ENCODE data around the gene ALX4.

The ALX4 gene

DNA sequence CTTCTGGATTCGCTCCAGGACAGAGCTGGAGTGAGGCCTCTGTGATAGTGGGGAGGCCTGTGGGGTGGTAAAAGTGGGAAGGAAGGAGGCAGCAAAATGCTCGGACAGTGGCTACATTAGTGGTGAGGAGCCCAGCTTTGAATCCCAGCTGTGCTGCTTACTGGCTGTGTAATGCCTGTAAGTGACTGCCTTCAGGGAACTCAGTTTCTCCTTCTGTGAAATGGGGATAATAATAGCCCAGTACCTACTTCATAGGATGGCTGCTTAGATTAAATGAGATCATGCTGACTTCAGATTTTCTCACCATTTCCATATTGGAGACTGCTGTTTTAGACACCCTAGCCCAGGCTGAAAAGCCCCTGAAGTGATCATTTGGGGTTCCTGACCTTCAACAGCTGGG, 8.4 kb upstream of the ALX4 start:
- no peaks in the 10 kb centered on the region for H3K36me3 ChIP-seq (ENCODE audit: control insufficient read depth, insufficient read depth, low read length)
- H3K9me3 ChIP-seq (ENCODE audit: control insufficient read depth, low read length) = no peaks in the 10 kb centered on the region
- H3K4me3 ChIP-seq (ENCODE audit: insufficient read depth, low read depth, low read length) = no peak overlapping the region
- 18 to 26% methylated on average over 2 of the region's 2 CpGs for WGBS, 2 experiments
- peaks cover 28% of the 10 kb centered on the region for H3K4me1 ChIP-seq (ENCODE audit: control insufficient read depth, insufficient read depth, low read length)
- peaks cover 100% of the 10 kb centered on the region for H3K27me3 ChIP-seq (ENCODE audit: control insufficient read depth, insufficient read depth, low read length, poor library complexity, severe bottlenecking)
- H3K27ac ChIP-seq (ENCODE audit: insufficient read depth, low read depth, low read length, poor library complexity, severe bottlenecking) = no peak overlapping the region

DNA sequence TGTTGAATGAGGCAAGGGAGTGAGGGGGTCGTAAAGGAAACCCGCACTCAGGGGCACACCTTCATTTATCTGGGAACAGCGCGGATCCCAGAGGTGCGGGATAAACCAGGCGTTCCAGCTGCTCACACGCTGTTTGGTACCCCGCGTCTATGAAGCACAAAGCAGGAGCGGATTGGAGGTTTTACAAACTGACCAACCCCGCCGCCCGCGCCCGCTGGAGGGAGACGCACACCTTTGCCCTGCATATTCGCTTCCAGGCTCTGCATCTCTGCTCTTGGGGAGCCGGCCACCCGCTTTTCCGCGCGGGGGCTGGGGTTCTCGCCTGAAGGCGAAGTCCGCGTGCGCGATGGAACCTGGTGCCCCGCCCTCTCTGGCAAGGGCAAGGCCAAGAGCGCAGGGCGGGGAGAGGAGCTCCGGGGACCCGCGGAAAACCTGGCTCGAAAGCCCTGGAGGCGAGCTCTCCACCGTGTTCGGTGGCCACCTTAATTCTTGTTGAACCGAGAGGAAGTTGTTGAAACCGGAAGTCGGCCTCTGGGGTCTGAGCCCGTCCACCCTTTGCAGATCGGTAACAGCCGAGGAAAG, 6.8 kb upstream of the ALX4 start:
- peaks cover 28% of the 10 kb centered on the region for H3K4me1 ChIP-seq (ENCODE audit: control insufficient read depth, insufficient read depth, low read length)
- H3K4me3 ChIP-seq (ENCODE audit: insufficient read depth, low read depth, low read length) = peak overlapping the region; percentile 27
- 1 to 2% methylated on average over 44 of the region's 44 CpGs for WGBS, 2 experiments

DNA sequence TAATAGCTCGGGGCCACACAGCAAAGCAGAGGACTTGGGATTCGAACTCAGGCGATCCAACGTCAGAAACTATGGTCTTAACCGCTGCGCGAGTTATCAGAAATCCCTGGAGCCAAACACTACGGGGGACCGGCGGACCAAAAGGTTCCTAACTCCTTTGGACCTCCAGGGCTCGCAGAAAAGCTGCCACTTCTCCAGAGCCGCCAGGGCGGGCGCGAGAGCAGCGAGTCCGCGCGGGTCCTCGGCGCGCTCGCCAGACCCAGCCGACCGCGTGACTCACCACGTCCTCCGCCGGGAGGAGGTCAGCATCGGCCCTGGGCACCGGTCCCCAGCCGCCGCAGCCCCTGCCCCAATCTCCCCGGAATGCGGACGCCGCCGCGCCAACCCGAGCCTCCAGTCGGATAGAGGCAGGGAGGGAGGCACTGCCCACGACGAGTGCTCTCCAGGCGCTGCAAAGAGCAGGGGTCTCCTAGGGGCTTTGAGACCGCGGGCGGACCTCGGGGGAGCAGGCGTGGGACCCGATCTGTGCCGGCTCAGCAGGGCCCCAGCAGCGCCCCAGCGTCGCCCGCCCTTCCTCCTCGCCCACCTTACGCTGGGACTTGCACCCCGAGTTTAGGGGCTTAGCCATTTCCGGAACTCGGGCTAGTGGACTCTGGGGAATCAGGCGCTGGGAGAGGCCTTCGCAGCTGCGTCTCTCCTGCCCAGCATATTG, 6.2 kb upstream of the ALX4 start:
- no peak overlapping the region for H3K27ac ChIP-seq (ENCODE audit: insufficient read depth, low read depth, low read length, poor library complexity, severe bottlenecking)
- peak overlapping the region; percentile 27 for H3K4me3 ChIP-seq (ENCODE audit: insufficient read depth, low read depth, low read length)
- peaks cover 30% of the 10 kb centered on the region for H3K4me1 ChIP-seq (ENCODE audit: control insufficient read depth, insufficient read depth, low read length)
- WGBS, 2 experiments = 2% methylated on average over 63 of the region's 63 CpGs
- H3K36me3 ChIP-seq (ENCODE audit: control insufficient read depth, insufficient read depth, low read length) = no peaks in the 10 kb centered on the region
- no peaks in the 10 kb centered on the region for H3K9me3 ChIP-seq (ENCODE audit: control insufficient read depth, low read length)
- peaks cover 100% of the 10 kb centered on the region for H3K27me3 ChIP-seq (ENCODE audit: control insufficient read depth, insufficient read depth, low read length, poor library complexity, severe bottlenecking)

More for the DNA sequence above, 6.8 kb upstream of the ALX4 start:
- no peaks in the 10 kb centered on the region for H3K36me3 ChIP-seq (ENCODE audit: control insufficient read depth, insufficient read depth, low read length)
- H3K27ac ChIP-seq (ENCODE audit: insufficient read depth, low read depth, low read length, poor library complexity, severe bottlenecking) = no peak overlapping the region
- H3K27me3 ChIP-seq (ENCODE audit: control insufficient read depth, insufficient read depth, low read length, poor library complexity, severe bottlenecking) = peaks cover 100% of the 10 kb centered on the region
- no peaks in the 10 kb centered on the region for H3K9me3 ChIP-seq (ENCODE audit: control insufficient read depth, low read length)

DNA sequence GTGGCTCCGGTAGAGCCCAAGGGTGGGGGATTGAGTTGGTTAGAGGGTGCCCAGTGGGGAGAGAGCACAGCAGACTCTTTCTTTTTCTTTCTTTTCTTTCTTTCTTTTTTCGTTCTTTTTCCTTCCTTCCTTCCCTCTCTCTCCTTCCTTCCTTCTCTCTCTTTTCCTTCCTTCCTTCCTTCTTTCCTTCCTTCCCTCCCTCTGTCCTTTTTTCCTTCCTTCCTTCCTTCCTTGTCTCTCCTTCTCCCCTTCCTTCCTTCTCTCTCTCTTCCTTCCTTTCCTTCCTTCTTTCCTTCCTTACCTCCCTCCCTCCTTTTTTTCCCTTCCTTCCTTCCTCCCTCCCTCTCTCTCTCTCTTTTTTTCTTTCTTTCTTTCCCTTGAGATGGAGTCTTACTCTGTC, 4.8 kb upstream of the ALX4 start:
- Histone ChIP-seq H3K9me3 (ENCODE audit: control insufficient read depth, low read length) (no peaks in the 10 kb centered on the region), H3K36me3 (ENCODE audit: control insufficient read depth, insufficient read depth, low read length) (no peaks in the 10 kb centered on the region), H3K27ac (ENCODE audit: insufficient read depth, low read depth, low read length, poor library complexity, severe bottlenecking) (no peak overlapping the region), H3K4me1 (ENCODE audit: control insufficient read depth, insufficient read depth, low read length) (peaks cover 29% of the 10 kb centered on the region), H3K4me3 (ENCODE audit: insufficient read depth, low read depth, low read length) (no peak overlapping the region), H3K27me3 (ENCODE audit: control insufficient read depth, insufficient read depth, low read length, poor library complexity, severe bottlenecking) (peaks cover 100% of the 10 kb centered on the region)
- WGBS, 2 experiments = 20 to 35% methylated on average over 2 of the region's 2 CpGs

DNA sequence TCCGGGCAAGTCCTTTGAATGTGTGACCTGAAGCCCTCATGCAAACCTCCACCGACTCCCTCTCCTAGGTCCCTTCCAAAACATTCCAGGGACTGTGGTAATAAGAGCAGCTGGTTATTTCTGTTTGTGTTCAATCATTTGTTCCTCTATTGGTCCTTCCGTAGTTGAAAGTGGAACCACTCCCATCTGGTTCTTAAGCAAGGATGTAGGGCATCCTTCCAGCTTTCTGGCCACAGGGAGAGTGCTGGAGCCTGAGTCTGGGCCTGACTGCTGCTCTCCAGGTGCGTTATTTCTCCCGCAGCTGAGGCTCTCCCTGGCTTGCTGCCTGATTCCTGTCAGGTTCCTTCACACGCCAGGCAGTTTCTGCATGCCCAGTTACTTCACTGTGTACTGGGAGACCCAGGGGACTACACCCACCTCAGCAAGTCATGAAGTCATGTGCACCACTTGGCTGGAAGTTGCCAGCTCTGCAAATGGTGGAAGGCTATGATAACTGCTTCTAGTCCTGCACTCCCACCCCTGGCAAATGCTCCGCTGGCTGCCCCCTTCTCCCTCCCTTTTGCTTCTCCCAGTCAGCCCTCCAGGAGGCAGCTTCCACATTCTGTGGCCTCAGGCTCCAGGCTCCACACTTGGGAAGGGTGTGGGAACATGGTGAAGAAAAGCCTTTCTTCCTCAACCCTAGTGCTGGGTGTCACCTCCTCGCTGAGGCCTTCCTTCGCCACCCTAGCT, 4.0 kb upstream of the ALX4 start:
- peaks cover 22% of the 10 kb centered on the region for H3K4me1 ChIP-seq (ENCODE audit: control insufficient read depth, insufficient read depth, low read length)
- H3K9me3 ChIP-seq (ENCODE audit: control insufficient read depth, low read length) = no peaks in the 10 kb centered on the region
- no peaks in the 10 kb centered on the region for H3K36me3 ChIP-seq (ENCODE audit: control insufficient read depth, insufficient read depth, low read length)
- no peak overlapping the region for H3K4me3 ChIP-seq (ENCODE audit: insufficient read depth, low read depth, low read length)
- peaks cover 100% of the 10 kb centered on the region for H3K27me3 ChIP-seq (ENCODE audit: control insufficient read depth, insufficient read depth, low read length, poor library complexity, severe bottlenecking)
- no peak overlapping the region for H3K27ac ChIP-seq (ENCODE audit: insufficient read depth, low read depth, low read length, poor library complexity, severe bottlenecking)
- 4 to 10% methylated on average over 9 of the region's 9 CpGs for WGBS, 2 experiments

DNA sequence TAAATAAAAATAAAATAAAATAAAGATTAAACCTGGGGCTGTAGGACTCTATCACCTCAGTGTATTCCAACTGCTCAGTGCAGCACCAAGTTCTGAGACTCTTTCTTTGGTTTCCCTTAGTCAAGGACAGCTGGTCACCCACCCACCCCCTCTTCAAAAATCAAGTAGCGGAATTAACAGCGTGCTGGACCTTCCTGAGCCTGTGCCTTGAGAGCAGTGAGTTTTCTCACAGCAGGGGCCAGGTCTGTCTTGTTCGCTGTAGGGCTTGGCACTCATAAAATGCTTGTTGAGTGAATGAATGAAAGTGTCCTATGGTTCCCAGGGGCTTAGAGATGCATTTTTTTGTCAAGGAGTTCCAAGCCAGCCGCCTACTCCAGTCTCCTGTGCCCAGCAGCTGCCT, 2.9 kb upstream of the ALX4 start:
- Histone ChIP-seq H3K4me3 (ENCODE audit: insufficient read depth, low read depth, low read length) (no peak overlapping the region), H3K9me3 (ENCODE audit: control insufficient read depth, low read length) (no peaks in the 10 kb centered on the region), H3K36me3 (ENCODE audit: control insufficient read depth, insufficient read depth, low read length) (no peaks in the 10 kb centered on the region), H3K4me1 (ENCODE audit: control insufficient read depth, insufficient read depth, low read length) (peaks cover 29% of the 10 kb centered on the region), H3K27me3 (ENCODE audit: control insufficient read depth, insufficient read depth, low read length, poor library complexity, severe bottlenecking) (peaks cover 100% of the 10 kb centered on the region), H3K27ac (ENCODE audit: insufficient read depth, low read depth, low read length, poor library complexity, severe bottlenecking) (no peak overlapping the region)
- WGBS, 2 experiments = 4 to 5% methylated on average over 4 of the region's 4 CpGs

DNA sequence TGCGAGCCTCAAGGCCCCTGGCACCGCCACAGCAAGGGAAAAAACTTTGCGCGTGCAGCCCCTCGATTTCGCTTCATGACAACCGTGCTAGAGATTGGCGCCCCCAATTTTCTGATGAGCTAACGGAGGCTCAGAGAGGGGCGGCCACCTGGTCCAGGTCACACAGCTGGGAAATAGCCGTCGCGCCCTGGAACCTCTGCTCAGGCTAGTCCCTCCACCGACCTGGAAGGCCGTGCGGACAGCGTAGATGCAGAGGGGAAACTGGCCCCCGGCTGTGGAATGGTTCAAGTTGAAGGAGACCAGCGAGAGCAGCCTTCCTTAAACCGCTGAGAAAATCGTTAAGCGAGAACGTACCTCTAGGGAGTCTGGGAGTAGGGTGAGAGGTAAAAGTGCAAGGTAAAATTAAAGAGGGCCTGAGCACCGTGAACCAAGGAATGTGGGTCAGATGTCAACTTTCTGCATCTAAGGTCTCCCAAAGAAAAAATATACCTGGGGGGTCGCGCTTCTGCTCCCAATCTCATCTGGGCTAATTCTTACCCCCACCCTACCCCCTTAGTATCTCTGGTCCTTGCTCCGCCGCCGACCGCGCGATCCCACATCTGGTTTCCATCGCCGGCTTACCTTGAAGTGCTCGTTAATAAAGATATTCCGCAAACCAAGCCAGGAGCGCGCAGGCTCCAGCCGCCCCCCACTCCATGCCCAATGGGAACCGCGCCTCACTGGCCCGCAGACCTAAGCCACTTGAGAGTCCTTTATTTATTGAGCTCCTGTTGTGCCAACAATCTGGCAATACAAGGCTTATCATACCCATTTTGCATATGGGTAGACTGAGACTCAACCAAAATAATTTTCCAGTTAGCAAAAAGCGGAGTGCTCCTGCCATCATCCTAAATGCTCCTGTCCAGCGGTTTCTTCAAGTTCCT, 1.7 kb upstream of the ALX4 start:
- WGBS, 2 experiments = 6 to 7% methylated on average over 44 of the region's 44 CpGs
- Histone ChIP-seq H3K36me3 (ENCODE audit: control insufficient read depth, insufficient read depth, low read length) (no peaks in the 10 kb centered on the region), H3K27me3 (ENCODE audit: control insufficient read depth, insufficient read depth, low read length, poor library complexity, severe bottlenecking) (peaks cover 100% of the 10 kb centered on the region), H3K4me3 (ENCODE audit: insufficient read depth, low read depth, low read length) (no peak overlapping the region), H3K4me1 (ENCODE audit: control insufficient read depth, insufficient read depth, low read length) (peaks cover 24% of the 10 kb centered on the region), H3K9me3 (ENCODE audit: control insufficient read depth, low read length) (no peaks in the 10 kb centered on the region), H3K27ac (ENCODE audit: insufficient read depth, low read depth, low read length, poor library complexity, severe bottlenecking) (no peak overlapping the region)

DNA sequence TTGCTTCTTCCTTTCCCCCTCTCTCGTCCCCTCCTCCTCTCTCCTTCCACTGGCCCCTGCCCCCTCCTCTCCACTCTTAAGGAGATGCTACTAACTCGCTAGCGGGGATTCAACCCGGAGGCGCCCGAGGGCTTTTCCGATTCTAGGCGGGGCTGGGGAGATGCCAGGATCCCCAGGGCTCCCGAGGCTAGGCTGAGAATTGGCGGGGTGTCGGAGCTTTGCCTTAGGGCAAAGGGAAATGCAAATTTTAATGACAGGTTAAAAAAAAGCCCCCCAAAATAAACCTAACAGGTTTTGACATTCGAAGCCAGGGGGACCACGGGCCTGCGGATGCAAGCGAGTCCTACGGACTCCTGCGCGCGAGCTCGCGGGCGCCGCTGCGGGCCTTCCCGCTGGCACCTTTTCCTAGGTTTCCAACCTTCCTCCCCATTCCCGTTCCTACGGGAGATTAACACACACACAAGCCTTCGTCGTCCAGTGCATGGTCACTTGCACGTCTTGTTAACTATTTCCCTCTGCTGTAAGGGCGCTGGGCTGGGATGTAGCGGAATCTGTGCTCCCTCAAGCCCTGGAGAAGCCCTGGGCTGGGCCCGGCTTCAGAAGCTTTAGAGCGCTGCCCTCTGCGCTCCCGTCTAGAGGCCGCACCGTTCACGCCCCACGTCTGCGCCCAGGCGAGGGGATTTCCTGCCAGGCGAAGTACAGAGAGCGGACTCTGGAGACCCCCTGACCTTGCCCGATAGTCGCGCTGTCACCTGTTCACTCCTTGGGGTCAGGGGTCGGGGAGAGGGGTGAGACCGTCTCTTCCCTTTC, 729 bp upstream of the ALX4 start:
- WGBS, 2 experiments = 0 to 1% methylated on average over 49 of the region's 49 CpGs
- peaks cover 100% of the 10 kb centered on the region for H3K27me3 ChIP-seq (ENCODE audit: control insufficient read depth, insufficient read depth, low read length, poor library complexity, severe bottlenecking)
- H3K4me3 ChIP-seq (ENCODE audit: insufficient read depth, low read depth, low read length) = no peak overlapping the region
- peaks cover 20% of the 10 kb centered on the region for H3K4me1 ChIP-seq (ENCODE audit: control insufficient read depth, insufficient read depth, low read length)
- no peaks in the 10 kb centered on the region for H3K36me3 ChIP-seq (ENCODE audit: control insufficient read depth, insufficient read depth, low read length)
- H3K9me3 ChIP-seq (ENCODE audit: control insufficient read depth, low read length) = no peaks in the 10 kb centered on the region
- H3K27ac ChIP-seq (ENCODE audit: insufficient read depth, low read depth, low read length, poor library complexity, severe bottlenecking) = no peak overlapping the region

DNA sequence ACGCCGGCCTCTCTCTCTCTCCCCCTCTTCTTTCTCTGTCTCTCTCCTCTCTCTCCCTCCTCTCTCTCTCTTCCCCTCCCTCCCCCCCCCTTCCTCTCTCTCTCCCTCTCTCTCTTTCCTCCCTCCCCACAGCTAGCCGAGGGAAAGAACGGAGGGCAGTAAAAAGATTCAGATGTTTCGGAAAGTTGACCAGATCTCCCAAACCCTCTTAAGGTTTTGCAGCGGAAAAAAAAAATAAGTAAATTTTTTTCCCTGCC, 195 bp upstream of the ALX4 start:
- H3K27me3 ChIP-seq (ENCODE audit: control insufficient read depth, insufficient read depth, low read length, poor library complexity, severe bottlenecking) = peaks cover 100% of the 10 kb centered on the region
- H3K9me3 ChIP-seq (ENCODE audit: control insufficient read depth, low read length) = no peaks in the 10 kb centered on the region
- 0 to 2% methylated on average over 6 of the region's 6 CpGs for whole genome bisulfite sequencing, 2 experiments
- H3K36me3 ChIP-seq (ENCODE audit: control insufficient read depth, insufficient read depth, low read length) = no peaks in the 10 kb centered on the region
- peak overlapping the region; percentile 27 for H3K4me3 ChIP-seq (ENCODE audit: insufficient read depth, low read depth, low read length)
- H3K4me1 ChIP-seq (ENCODE audit: control insufficient read depth, insufficient read depth, low read length) = peaks cover 25% of the 10 kb centered on the region
- no peak overlapping the region for H3K27ac ChIP-seq (ENCODE audit: insufficient read depth, low read depth, low read length, poor library complexity, severe bottlenecking)
